Fibroblast of lung (primary cell): ENCODE results near the gene PLCD4. TPM values are rescaled to one million over a fixed set of nuclear protein-coding genes. Genes with fewer than 3 reads are reported as not detected.

Experiments used
- DNase-seq, 2 donors: peaks; one replicate each; pipeline versions ENCODE4 v3.0.0 to v3.0.0-alpha.2; 2010; ENCODE audit warnings: low read depth in 2 of 2
- H2AFZ ChIP-seq: 2 replicates; pipeline ENCODE4 v1.5.1; 2012; ENCODE audit warnings: low read length, control low read depth, inconsistent platforms
- H3K27ac ChIP-seq: 2 replicates; pipeline ENCODE4 v1.5.1; 2011; ENCODE audit warnings: low read length, control low read depth; ENCODE audit not compliant: insufficient read depth
- H3K27me3 ChIP-seq: 2 replicates; pipeline ENCODE4 v1.5.1; 2011; ENCODE audit warnings: mild to moderate bottlenecking, low read length; ENCODE audit not compliant: control insufficient read depth, insufficient read depth
- H3K36me3 ChIP-seq: 2 replicates; pipeline ENCODE4 v1.5.1; 2011; ENCODE audit warnings: low read length; ENCODE audit not compliant: control insufficient read depth, insufficient read depth
- H3K4me1 ChIP-seq: 2 replicates; pipeline ENCODE4 v1.5.1; 2011; ENCODE audit warnings: low read length; ENCODE audit not compliant: control insufficient read depth, insufficient read depth; ENCODE audit errors: extremely low read depth
- H3K4me2 ChIP-seq: 2 replicates; pipeline ENCODE4 v1.5.1; 2011; ENCODE audit warnings: low read length, control low read depth; ENCODE audit not compliant: insufficient read depth; ENCODE audit errors: extremely low read depth
- H3K4me3 ChIP-seq, 4 experiments: fragments of 200-600 bp in 1 of 4; sonication (generic) in 1 of 4; replicated peaks in 1 of 4; 2 replicates each; pipeline ENCODE4 v1.5.1; 2011 to 2016; ENCODE audit warnings: low read length in 4 of 4, low read depth in 3 of 4, mild to moderate bottlenecking in 3 of 4, control low read depth in 2 of 4, inconsistent platforms in 1 of 4, mixed read lengths in 1 of 4; ENCODE audit not compliant: insufficient read depth in 1 of 4; ENCODE audit errors: control extremely low read depth in 1 of 4
- H3K79me2 ChIP-seq: 2 replicates; pipeline ENCODE4 v1.5.1; 2012; ENCODE audit warnings: mild to moderate bottlenecking, low read length, inconsistent platforms; ENCODE audit not compliant: control insufficient read depth, insufficient read depth
- H3K9ac ChIP-seq: 2 replicates; pipeline ENCODE4 v1.5.1; 2011; ENCODE audit warnings: mild to moderate bottlenecking, low read length, control low read depth; ENCODE audit not compliant: insufficient read depth
- H3K9me3 ChIP-seq: 2 replicates; pipeline ENCODE4 v1.5.1; 2012; ENCODE audit warnings: low read depth, low read length; ENCODE audit not compliant: control insufficient read depth, insufficient read depth
- H4K20me1 ChIP-seq: 2 replicates; pipeline ENCODE4 v1.5.1; 2011; ENCODE audit warnings: low read length; ENCODE audit not compliant: control insufficient read depth, insufficient read depth; ENCODE audit errors: extremely low read depth
- EZH2 ChIP-seq: IDR thresholded peaks from 2 replicates; pipeline ENCODE4 v1.5.1; 2012; ENCODE audit warnings: low read length, control low read depth, mild to moderate bottlenecking; ENCODE audit errors: missing control alignments
- polyA plus RNA-seq, 2 donors: library from polyadenylated mRNA; depleted of rRNA in 1 of 2; stranded (reverse) in 1 of 2; unstranded in 1 of 2; fragments of >200 nt; gene quantifications; 2 replicates each; pipeline ENCODE4 v1.2.1, GENCODE V29; 2011 to 2012; ENCODE audit warnings: missing spikeins in 1 of 2
- total RNA-seq: library from RNA; depleted of rRNA; stranded (reverse); fragments of >200 nt; gene quantifications from 2 replicates; pipeline ENCODE4 v1.2.1, GENCODE V29; 2014
- TF ChIP-seq, protein P1 (sequence below), 2 donors: IDR thresholded peaks in 1 of 2; conservative IDR thresholded peaks in 1 of 2; 1 replicate in 1 of 2; 2 replicates in 1 of 2; pipeline ENCODE4 v1.5.1; 2011 to 2012; ENCODE audit warnings: low read length in 2 of 2, control low read depth in 1 of 2, inconsistent platforms in 1 of 2, low read depth in 1 of 2, mild to moderate bottlenecking in 1 of 2

Gene PLCD4
- total and polyA plus RNA-seq, 2 donors (not counting 1 experiment from before 2014, with no cell fraction given) = 5.8 to 10.7 TPM

DNA sequence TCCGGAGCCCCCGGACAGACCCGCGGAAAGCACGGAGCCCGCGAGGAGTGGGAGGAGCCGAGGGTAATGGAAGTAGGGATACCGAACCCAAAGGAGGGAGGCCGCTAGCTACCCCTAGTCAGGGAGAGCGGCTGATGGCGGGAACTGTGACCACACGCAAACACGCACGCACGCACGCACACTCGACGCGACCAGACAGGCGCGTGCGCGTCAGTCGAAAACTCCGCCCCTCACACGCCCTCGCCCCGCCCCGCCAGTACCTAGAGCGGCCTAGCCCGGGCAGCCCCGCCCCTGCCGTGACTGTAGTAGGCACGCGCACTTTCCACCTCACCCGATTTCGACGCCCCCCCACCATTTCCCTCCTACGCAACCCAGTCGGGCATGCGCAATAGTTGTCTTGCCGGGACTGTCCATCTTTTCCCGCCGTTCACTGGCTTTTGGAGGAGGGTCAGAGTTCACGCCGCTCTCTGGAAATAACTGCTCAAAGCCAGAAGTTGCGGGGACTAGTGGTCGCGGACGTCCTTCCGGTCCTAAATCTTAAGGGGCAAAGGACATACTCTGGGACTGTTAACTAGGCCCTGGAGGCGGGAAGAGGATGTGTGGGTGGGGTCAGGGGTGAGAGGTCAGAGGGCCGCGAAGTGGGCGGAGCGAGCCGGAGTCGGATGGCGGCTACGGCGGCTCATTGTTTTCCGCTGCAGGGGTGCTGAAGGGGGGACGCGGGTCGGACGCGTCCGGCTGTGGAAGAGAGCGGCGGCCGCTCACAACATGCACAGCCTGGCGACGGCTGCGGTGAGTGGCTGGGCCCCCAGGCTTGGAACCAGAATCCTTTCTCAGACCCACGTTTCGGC lies 39.3 kb upstream of the PLCD4 start, which contains the start of the genes CNOT9 and USP37:
Gene CNOT9 (plus strand): TSS at position 650 of the 848 bp plus-strand sequence. CDS start 116 bp downstream, at position 766.
Gene USP37 (minus strand): TSS at position 162 of the 848 bp plus-strand sequence. CDS start 9,698 bp downstream, outside the sequence.
- H3K9ac ChIP-seq = peak within 1 kb of the TSS; percentile 94
- peak within 1 kb of the TSS; percentile 94 for H3K4me2 ChIP-seq
- peaks cover 87% of the 10 kb centered on the region for H3K79me2 ChIP-seq
- H3K27ac ChIP-seq = peak within 1 kb of the TSS; percentile 96
- TF ChIP-seq, protein P1, sequence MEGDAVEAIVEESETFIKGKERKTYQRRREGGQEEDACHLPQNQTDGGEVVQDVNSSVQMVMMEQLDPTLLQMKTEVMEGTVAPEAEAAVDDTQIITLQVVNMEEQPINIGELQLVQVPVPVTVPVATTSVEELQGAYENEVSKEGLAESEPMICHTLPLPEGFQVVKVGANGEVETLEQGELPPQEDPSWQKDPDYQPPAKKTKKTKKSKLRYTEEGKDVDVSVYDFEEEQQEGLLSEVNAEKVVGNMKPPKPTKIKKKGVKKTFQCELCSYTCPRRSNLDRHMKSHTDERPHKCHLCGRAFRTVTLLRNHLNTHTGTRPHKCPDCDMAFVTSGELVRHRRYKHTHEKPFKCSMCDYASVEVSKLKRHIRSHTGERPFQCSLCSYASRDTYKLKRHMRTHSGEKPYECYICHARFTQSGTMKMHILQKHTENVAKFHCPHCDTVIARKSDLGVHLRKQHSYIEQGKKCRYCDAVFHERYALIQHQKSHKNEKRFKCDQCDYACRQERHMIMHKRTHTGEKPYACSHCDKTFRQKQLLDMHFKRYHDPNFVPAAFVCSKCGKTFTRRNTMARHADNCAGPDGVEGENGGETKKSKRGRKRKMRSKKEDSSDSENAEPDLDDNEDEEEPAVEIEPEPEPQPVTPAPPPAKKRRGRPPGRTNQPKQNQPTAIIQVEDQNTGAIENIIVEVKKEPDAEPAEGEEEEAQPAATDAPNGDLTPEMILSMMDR (conservative IDR thresholded peaks at IDR 0.05 in 1 of 2, IDR thresholded peaks at IDR 0.05 in 1 of 2; ENCODE audit: low read depth in 1 of 2, low read length in 2 of 2) = no peak
- no peak for TF ChIP-seq EZH2
- peaks cover 3% of the 10 kb centered on the region for H3K4me1 ChIP-seq
- peak within 1 kb of the TSS; percentile 80 to 96 (median 88) for H3K4me3 ChIP-seq
- no peaks in the 10 kb centered on the region for H4K20me1 ChIP-seq
- H2AFZ ChIP-seq = peak within 1 kb of the TSS; percentile 95
- no peaks in the 10 kb centered on the region for H3K27me3 ChIP-seq
- no peaks in the 10 kb centered on the region for H3K36me3 ChIP-seq
- DNase-seq = peak; percentile 96 to 98
- no peaks in the 10 kb centered on the region for H3K9me3 ChIP-seq

DNA sequence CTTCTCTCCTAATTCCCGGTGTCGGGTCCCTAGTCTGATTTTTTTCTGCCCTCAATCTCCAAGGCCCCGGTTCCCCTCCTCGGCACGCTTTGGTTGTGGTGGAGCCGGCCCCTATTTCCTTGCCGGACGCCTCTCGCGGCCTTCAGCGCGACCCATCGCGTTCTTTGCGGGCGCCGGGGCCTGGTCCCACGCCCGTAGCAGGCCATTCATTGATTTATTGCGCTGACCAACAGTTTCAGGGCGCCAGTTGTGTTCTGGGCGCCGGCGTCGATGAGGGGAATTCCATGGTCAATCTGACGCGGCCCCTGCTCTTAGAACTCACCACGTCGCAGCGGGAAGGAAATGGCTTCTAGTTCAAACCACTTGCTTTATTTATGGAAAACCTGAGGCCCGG lies 38.7 kb upstream of the PLCD4 start:
- DNase-seq = peak; percentile 73 to 77
- H2AFZ ChIP-seq = no peak overlapping the region
- H3K9me3 ChIP-seq = no peaks in the 10 kb centered on the region
- H3K4me3 ChIP-seq = peak overlapping the region; percentile 73 to 84 (median 78)
- peak overlapping the region; percentile 94 for H3K9ac ChIP-seq
- no peaks in the 10 kb centered on the region for H4K20me1 ChIP-seq
- H3K4me2 ChIP-seq = peak overlapping the region; percentile 72
- no peaks in the 10 kb centered on the region for H3K27me3 ChIP-seq
- H3K27ac ChIP-seq = peak overlapping the region; percentile 96
- peaks cover 3% of the 10 kb centered on the region for H3K4me1 ChIP-seq
- TF ChIP-seq, protein P1 (conservative IDR thresholded peaks at IDR 0.05 in 1 of 2, IDR thresholded peaks at IDR 0.05 in 1 of 2; ENCODE audit: low read depth in 1 of 2, low read length in 2 of 2) = no peak
- TF ChIP-seq EZH2 = no peak
- H3K79me2 ChIP-seq = peaks cover 87% of the 10 kb centered on the region
- H3K36me3 ChIP-seq = no peaks in the 10 kb centered on the region

DNA sequence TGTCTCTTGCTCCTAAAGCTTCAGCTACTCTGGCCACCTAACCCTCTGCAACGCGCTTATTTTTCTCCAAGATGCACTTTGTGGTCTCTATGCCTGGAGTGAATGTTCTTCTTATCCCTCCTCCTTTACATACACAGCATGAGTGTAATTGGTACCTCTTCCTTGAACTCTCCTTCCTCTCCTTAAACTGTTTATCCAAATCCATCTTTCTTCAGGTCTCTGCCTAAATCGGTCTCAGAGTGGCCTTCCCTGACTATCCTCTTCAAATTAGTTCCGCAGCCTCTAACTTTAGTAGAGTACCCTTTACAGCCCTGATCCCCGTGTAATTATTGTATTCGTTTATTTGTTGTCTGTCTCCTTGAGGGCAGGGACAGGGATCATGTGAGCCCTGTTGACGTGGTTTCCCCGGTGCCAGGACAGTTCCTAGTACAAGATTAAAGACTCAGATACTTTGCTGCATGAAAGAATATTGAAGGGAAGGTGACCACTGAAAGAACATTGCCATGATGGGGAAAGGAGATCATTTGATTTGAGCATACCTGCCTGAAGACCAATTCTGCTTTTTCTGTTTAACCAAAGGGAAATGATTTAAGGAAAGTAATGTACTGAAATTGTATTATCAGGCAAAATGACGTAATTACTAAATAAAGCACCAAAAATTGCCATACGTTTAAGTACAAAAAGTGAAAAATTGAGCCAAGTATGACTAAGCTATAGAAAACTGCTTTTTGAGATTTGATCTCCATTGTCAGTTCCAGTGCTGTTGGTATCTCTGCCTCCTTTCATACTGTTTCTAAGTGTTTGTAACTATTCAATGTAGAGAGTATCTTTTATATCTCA lies 37.8 kb upstream of the PLCD4 start:
- TF ChIP-seq, protein P1 (conservative IDR thresholded peaks at IDR 0.05 in 1 of 2, IDR thresholded peaks at IDR 0.05 in 1 of 2; ENCODE audit: low read depth in 1 of 2, low read length in 2 of 2) = no peak
- TF ChIP-seq EZH2 = no peak
- Histone ChIP-seq H3K27me3 (no peaks in the 10 kb centered on the region), H3K79me2 (peaks cover 86% of the 10 kb centered on the region), H3K4me3 (peak overlapping the region; percentile 73 to 84 (median 78)), H4K20me1 (no peaks in the 10 kb centered on the region), H2AFZ (no peak overlapping the region), H3K4me2 (peak overlapping the region; percentile 72), H3K27ac (peak overlapping the region; percentile 96), H3K4me1 (peaks cover 3% of the 10 kb centered on the region), H3K9ac (peak overlapping the region; percentile 94), H3K9me3 (no peaks in the 10 kb centered on the region), H3K36me3 (no peaks in the 10 kb centered on the region)
- peak; percentile 58 to 62 for DNase-seq
